Progenitor cell of endocrine pancreas (in vitro differentiated cells): ENCODE data around the gene STX3. TPM values are rescaled to one million over a fixed set of nuclear protein-coding genes. Genes with fewer than 3 reads are reported as not detected.

Experiments used
- DNase-seq: peaks from one replicate; pipeline ENCODE4 v3.0.0; 2021; ENCODE audit warnings: low spot score; ENCODE audit not compliant: unreplicated experiment
- H3K27ac Mint-ChIP-seq: 2 replicates; pipeline ENCODE4 v1.8.0; 2021; ENCODE audit warnings: mild to moderate bottlenecking, moderate library complexity, mixed read lengths
- H3K27me3 Mint-ChIP-seq: 2 replicates; pipeline ENCODE4 v1.8.0; 2021; ENCODE audit warnings: mixed read lengths
- H3K36me3 Mint-ChIP-seq: 2 replicates; pipeline ENCODE4 v1.8.0; 2022; ENCODE audit warnings: mixed read lengths; ENCODE audit not compliant: insufficient read depth
- H3K4me1 Mint-ChIP-seq: 2 replicates; pipeline ENCODE4 v1.8.0; 2021; ENCODE audit warnings: low read depth, mixed read lengths
- H3K4me3 Mint-ChIP-seq: 2 replicates; pipeline ENCODE4 v1.8.0; 2021; ENCODE audit warnings: low read depth, mild to moderate bottlenecking, moderate library complexity, mixed read lengths
- H3K9me3 Mint-ChIP-seq: 2 replicates; pipeline ENCODE4 v1.8.0; 2021; ENCODE audit warnings: low read depth, mixed read lengths
- CTCF ChIP-seq: fragments of 200-600 bp; sonication (generic); IDR thresholded peaks from one replicate; pipeline ENCODE4 v1.5.0; 2021; ENCODE audit warnings: antibody characterized with exemption, mild to moderate bottlenecking; ENCODE audit not compliant: unreplicated experiment
- total RNA-seq: library from RNA; stranded (reverse); gene quantifications from 2 replicates; pipeline ENCODE4 v1.2.1, GENCODE V29; 2021

The STX3 gene
- total RNA-seq, 1 donor from 2014 or later = 91.5 TPM

GRCh38 chr11:59770869-59771268 is 15.7 kb downstream of the STX3 start:
- peaks cover 14% of the 10 kb centered on the region for H3K36me3 Mint-ChIP-seq
- no peak for DNase-seq
- no peak for TF ChIP-seq CTCF
- H3K4me3 Mint-ChIP-seq = no peak overlapping the region
- no peak overlapping the region for H3K27ac Mint-ChIP-seq
- H3K9me3 Mint-ChIP-seq = no peaks in the 10 kb centered on the region
- no peaks in the 10 kb centered on the region for H3K27me3 Mint-ChIP-seq
- peaks cover 33% of the 10 kb centered on the region for H3K4me1 Mint-ChIP-seq

GRCh38 chr11:59771605-59772004 is 16.4 kb downstream of the STX3 start:
- H3K4me1 Mint-ChIP-seq = peaks cover 32% of the 10 kb centered on the region
- no peak overlapping the region for H3K4me3 Mint-ChIP-seq
- H3K9me3 Mint-ChIP-seq = no peaks in the 10 kb centered on the region
- H3K27ac Mint-ChIP-seq = peak overlapping the region; percentile 5
- TF ChIP-seq CTCF = no peak
- no peak for DNase-seq
- H3K27me3 Mint-ChIP-seq = no peaks in the 10 kb centered on the region
- H3K36me3 Mint-ChIP-seq = peaks cover 15% of the 10 kb centered on the region

- no peak overlapping the region for H3K27ac Mint-ChIP-seq
- TF ChIP-seq CTCF = no peak
- H3K36me3 Mint-ChIP-seq = peaks cover 19% of the 10 kb centered on the region
- H3K4me1 Mint-ChIP-seq = peaks cover 31% of the 10 kb centered on the region
- no peaks in the 10 kb centered on the region for H3K9me3 Mint-ChIP-seq
- H3K4me3 Mint-ChIP-seq = no peak overlapping the region
- no peak for DNase-seq
- no peaks in the 10 kb centered on the region for H3K27me3 Mint-ChIP-seq
Observed at GRCh38 chr11:59773083-59773440, 17.9 kb downstream of the STX3 start.

GRCh38 chr11:59776210-59777066 is 21.3 kb downstream of the STX3 start:
- Mint-ChIP-seq H3K27me3 (no peaks in the 10 kb centered on the region), H3K9me3 (no peaks in the 10 kb centered on the region), H3K27ac (peak overlapping the region; percentile 75), H3K4me3 (no peak overlapping the region), H3K36me3 (peaks cover 31% of the 10 kb centered on the region), H3K4me1 (peaks cover 34% of the 10 kb centered on the region)
- no peak for TF ChIP-seq CTCF
- no peak for DNase-seq

GRCh38 chr11:59777104-59777503 is 21.9 kb downstream of the STX3 start:
- Mint-ChIP-seq H3K27ac (peak overlapping the region; percentile 75), H3K36me3 (peaks cover 37% of the 10 kb centered on the region), H3K9me3 (no peaks in the 10 kb centered on the region), H3K27me3 (no peaks in the 10 kb centered on the region), H3K4me1 (peaks cover 27% of the 10 kb centered on the region), H3K4me3 (no peak overlapping the region)
- no peak for DNase-seq
- TF ChIP-seq CTCF = no peak
